Measurements from ENCODE around the gene ADRB1. TPM values are rescaled to one million over a fixed set of nuclear protein-coding genes. Genes with fewer than 3 reads are reported as not detected.

The ADRB1 gene
- total RNA-seq, 3 donors from 2014 or later (not counting 1 experiment from before 2014, with no cell fraction given), result 0.12 to 2.9 (median 2.1) TPM

GRCh38 chr10:114083040-114083439, 39.4 kb downstream of the ADRB1 start:
- TF ChIP-seq CTCF (IDR thresholded peaks at IDR 0.05), result no peak
- Mint-ChIP-seq H3K9me3 (no peaks in the 10 kb centered on the region), H3K27ac (no peak overlapping the region), H3K36me3 (no peaks in the 10 kb centered on the region), H3K27me3 (ENCODE audit: low read depth in 2 of 2) (no peaks in the 10 kb centered on the region), H3K4me3 (no peak overlapping the region), H3K4me1 (peaks cover 9 to 10% of the 10 kb centered on the region in 2 donors)
- peaks cover under 1% of the 10 kb centered on the region for H3K4me1 ChIP-seq (ENCODE audit: control insufficient read depth, insufficient read depth, low read length)
- intact Hi-C loops (cut with micrococcal nuclease), result no loop called here
- ATAC-seq (peak; percentile 18 to 47 (median 35)), DNase-seq (peak in 1 of 2 donors; percentile 9)
- H3K4me3 ChIP-seq (ENCODE audit: low read length), result no peak overlapping the region
- no peaks in the 10 kb centered on the region for H3K9me3 ChIP-seq (ENCODE audit: control insufficient read depth, insufficient read depth, low read length)
- 71% methylated on average over 5 of the region's 5 CpGs for WGBS (ENCODE audit: insufficient coverage)
- no peaks in the 10 kb centered on the region for H3K27me3 ChIP-seq (ENCODE audit: control insufficient read depth, insufficient read depth, low read length)
- no peaks in the 10 kb centered on the region for H3K36me3 ChIP-seq (ENCODE audit: control insufficient read depth, insufficient read depth, low read length)
- no peak overlapping the region for H3K27ac ChIP-seq (ENCODE audit: low read length)

- Histone ChIP-seq H3K27ac (ENCODE audit: low read length) (no peak overlapping the region), H3K4me3 (ENCODE audit: low read length) (no peak overlapping the region), H3K36me3 (ENCODE audit: control insufficient read depth, insufficient read depth, low read length) (no peaks in the 10 kb centered on the region), H3K9me3 (ENCODE audit: control insufficient read depth, insufficient read depth, low read length) (no peaks in the 10 kb centered on the region), H3K4me1 (ENCODE audit: control insufficient read depth, insufficient read depth, low read length) (no peaks in the 10 kb centered on the region), H3K27me3 (ENCODE audit: control insufficient read depth, insufficient read depth, low read length) (no peaks in the 10 kb centered on the region)
- intact Hi-C loops (cut with micrococcal nuclease), result no loop called here
- no peak for TF ChIP-seq CTCF (IDR thresholded peaks at IDR 0.05)
- Mint-ChIP-seq H3K36me3 (no peaks in the 10 kb centered on the region), H3K9me3 (no peaks in the 10 kb centered on the region), H3K27me3 (ENCODE audit: low read depth in 2 of 2) (no peaks in the 10 kb centered on the region), H3K4me1 (peaks cover 0 to 8% of the 10 kb centered on the region in 2 donors), H3K27ac (no peak overlapping the region), H3K4me3 (no peak overlapping the region)
- DNase-seq, result no peak
- 92% methylated on average over 4 of the region's 4 CpGs for WGBS (ENCODE audit: insufficient coverage)
- peak in 1 of 3 donors; percentile 49 for ATAC-seq
Observed at GRCh38 chr10:114084215-114084614, 40.5 kb downstream of the ADRB1 start.

GRCh38 chr10:114087255-114087654, 43.6 kb downstream of the ADRB1 start:
- 88% methylated on average over 5 of the region's 5 CpGs for WGBS (ENCODE audit: insufficient coverage)
- no peaks in the 10 kb centered on the region for H3K27me3 Mint-ChIP-seq (ENCODE audit: low read depth in 2 of 2)
- no peak overlapping the region for H3K27ac ChIP-seq (ENCODE audit: low read length)
- no peak overlapping the region for H3K27ac Mint-ChIP-seq
- intact Hi-C loops (cut with micrococcal nuclease), result no loop called here
- H3K27me3 ChIP-seq (ENCODE audit: control insufficient read depth, insufficient read depth, low read length), result no peaks in the 10 kb centered on the region
- no peak overlapping the region for H3K4me3 ChIP-seq (ENCODE audit: low read length)
- DNase-seq (no peak), ATAC-seq (no peak)
- no peaks in the 10 kb centered on the region for H3K4me1 Mint-ChIP-seq
- H3K36me3 ChIP-seq (ENCODE audit: control insufficient read depth, insufficient read depth, low read length), result no peaks in the 10 kb centered on the region
- no peaks in the 10 kb centered on the region for H3K9me3 Mint-ChIP-seq
- H3K9me3 ChIP-seq (ENCODE audit: control insufficient read depth, insufficient read depth, low read length), result no peaks in the 10 kb centered on the region
- no peak for TF ChIP-seq CTCF (IDR thresholded peaks at IDR 0.05)
- no peaks in the 10 kb centered on the region for H3K4me1 ChIP-seq (ENCODE audit: control insufficient read depth, insufficient read depth, low read length)
- no peak overlapping the region for H3K4me3 Mint-ChIP-seq
- H3K36me3 Mint-ChIP-seq, result no peaks in the 10 kb centered on the region

- Mint-ChIP-seq H3K36me3 (no peaks in the 10 kb centered on the region), H3K4me3 (no peak overlapping the region), H3K9me3 (no peaks in the 10 kb centered on the region), H3K4me1 (no peaks in the 10 kb centered on the region), H3K27me3 (ENCODE audit: low read depth in 2 of 2) (no peaks in the 10 kb centered on the region), H3K27ac (no peak overlapping the region)
- H3K4me3 ChIP-seq (ENCODE audit: low read length), result no peak overlapping the region
- intact Hi-C loops (cut with micrococcal nuclease), result no loop called here
- TF ChIP-seq CTCF (IDR thresholded peaks at IDR 0.05), result no peak
- DNase-seq, result no peak
- no peaks in the 10 kb centered on the region for H3K36me3 ChIP-seq (ENCODE audit: control insufficient read depth, insufficient read depth, low read length)
- no peaks in the 10 kb centered on the region for H3K4me1 ChIP-seq (ENCODE audit: control insufficient read depth, insufficient read depth, low read length)
- 87% methylated on average over 4 of the region's 4 CpGs for WGBS (ENCODE audit: insufficient coverage)
- no peak overlapping the region for H3K27ac ChIP-seq (ENCODE audit: low read length)
- H3K27me3 ChIP-seq (ENCODE audit: control insufficient read depth, insufficient read depth, low read length), result no peaks in the 10 kb centered on the region
- no peaks in the 10 kb centered on the region for H3K9me3 ChIP-seq (ENCODE audit: control insufficient read depth, insufficient read depth, low read length)
- ATAC-seq, result no peak
Observed at GRCh38 chr10:114087655-114088054, 44.0 kb downstream of the ADRB1 start.
